Mononuclear cell (primary cell): ENCODE results near the gene HMOX1. TPM values are rescaled to one million over a fixed set of nuclear protein-coding genes. Genes with fewer than 3 reads are reported as not detected.

Source experiments
- H3K27me3 ChIP-seq: 2 replicates; pipeline ENCODE4 v1.6.0; 2011; ENCODE audit warnings: low read length, control low read depth; ENCODE audit not compliant: insufficient read depth
- H3K4me1 ChIP-seq: 2 replicates; pipeline ENCODE4 v1.5.1; 2011; ENCODE audit warnings: mild to moderate bottlenecking, low read length, control low read depth; ENCODE audit not compliant: insufficient read depth
- H3K4me3 ChIP-seq: 2 replicates; pipeline ENCODE4 v1.5.1; 2011; ENCODE audit warnings: mild to moderate bottlenecking, low read length, moderate library complexity
- H3K9me3 ChIP-seq: 2 replicates; pipeline ENCODE4 v1.5.1; 2011; ENCODE audit warnings: low read depth, mild to moderate bottlenecking, control low read depth, low read length
- total RNA-seq: library from RNA; depleted of rRNA; stranded (reverse); fragments of >200 nt; gene quantifications from one replicate; pipeline ENCODE4 v1.2.3, GENCODE V29; 2012

Gene HMOX1
- total RNA-seq, 1 donor, result 46.6 TPM

DNA sequence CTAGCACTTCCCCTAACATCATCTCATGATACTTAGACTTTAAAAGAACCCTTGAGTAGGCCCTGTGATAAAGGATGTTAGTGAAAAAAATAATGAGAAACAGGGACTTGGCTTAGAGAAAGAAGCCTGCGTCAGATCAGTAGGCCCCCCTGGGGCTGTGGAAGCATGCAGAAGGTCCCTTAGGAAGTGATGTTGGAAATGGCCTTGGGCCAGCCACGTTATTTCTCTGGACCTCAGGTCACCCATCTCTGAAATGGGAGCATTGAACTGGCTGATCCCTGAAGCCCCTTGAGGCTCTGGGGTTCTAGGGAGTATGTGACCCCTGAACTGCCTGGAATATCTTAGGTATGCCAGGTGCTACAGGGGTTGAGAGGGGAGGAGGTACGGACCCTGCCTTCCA is 59.2 kb downstream of the HMOX1 start:
- no peaks in the 10 kb centered on the region for H3K9me3 ChIP-seq
- no peak overlapping the region for H3K4me3 ChIP-seq
- H3K27me3 ChIP-seq, result no peaks in the 10 kb centered on the region
- H3K4me1 ChIP-seq, result no peaks in the 10 kb centered on the region

DNA sequence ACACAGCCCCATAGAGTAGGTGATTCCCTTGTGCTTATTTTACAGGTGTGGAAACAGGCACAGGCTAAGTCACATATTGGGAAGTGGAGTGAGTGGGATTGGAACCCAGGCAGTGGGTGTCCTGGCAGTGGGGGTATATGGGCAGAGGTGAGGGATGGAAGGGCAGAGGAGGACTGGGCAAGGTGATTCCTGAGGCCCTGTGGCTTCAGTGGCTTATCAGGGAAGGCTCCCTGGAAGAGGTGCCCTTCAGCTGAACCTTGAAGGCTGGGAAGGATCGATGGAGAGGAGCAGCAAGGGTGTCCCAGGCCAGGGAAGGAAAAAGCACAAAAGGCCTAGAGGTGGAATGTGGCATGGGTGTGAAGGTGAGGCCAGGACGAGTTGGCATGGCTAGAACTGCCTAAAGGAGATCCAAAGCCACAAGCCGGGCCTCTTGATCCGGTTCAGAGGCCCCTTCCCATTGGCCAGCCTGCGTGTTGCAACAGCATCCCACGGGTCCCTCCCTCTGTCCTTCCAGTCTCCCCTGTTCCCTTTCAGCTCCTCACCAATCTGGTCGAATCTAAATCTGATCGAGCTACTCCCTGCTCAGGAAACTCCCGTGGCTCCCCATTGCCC is 60.7 kb downstream of the HMOX1 start:
- Histone ChIP-seq H3K4me3 (no peak overlapping the region), H3K9me3 (no peaks in the 10 kb centered on the region), H3K27me3 (no peaks in the 10 kb centered on the region), H3K4me1 (no peaks in the 10 kb centered on the region)

DNA sequence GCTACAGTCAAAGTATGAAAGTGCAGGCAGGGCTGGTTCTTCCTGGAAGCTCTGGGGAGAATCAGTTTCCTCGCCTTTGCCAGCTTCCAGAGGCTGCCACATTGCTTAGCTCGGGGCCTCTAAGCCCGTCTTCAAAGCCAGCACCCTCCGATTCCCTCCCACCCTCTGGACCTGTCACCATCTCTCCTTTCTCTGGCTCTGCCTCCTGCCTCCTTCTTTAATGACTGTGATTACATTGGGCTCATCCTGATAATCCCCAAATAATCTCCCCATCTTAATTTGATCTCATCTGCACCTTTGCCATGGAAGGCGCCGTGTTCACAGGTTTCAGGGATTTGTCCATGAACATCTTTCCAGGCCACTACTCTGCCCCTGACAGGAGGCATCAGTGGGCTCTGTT is 61.6 kb downstream of the HMOX1 start:
- H3K27me3 ChIP-seq, result no peaks in the 10 kb centered on the region
- H3K9me3 ChIP-seq, result no peaks in the 10 kb centered on the region
- H3K4me3 ChIP-seq, result no peak overlapping the region
- no peaks in the 10 kb centered on the region for H3K4me1 ChIP-seq

DNA sequence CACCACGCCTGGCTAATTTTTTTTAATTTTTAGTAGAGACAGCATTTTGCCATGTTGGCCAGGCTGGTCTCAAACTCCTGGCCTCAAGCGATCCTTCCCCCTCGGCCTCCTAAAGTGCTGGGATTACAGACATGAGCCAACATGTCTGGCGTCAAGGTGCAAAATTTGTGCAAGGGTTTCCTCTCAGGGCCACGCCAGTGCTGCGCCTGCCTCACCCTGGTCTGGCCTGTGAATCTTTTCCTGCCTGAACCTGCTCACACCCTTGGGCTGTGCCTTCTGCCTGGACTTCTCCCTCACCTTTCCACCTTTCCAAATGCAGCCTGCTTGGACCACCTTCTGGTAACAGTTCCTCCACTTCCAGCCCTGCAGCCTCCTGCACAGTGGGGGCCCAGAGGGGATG is 62.4 kb downstream of the HMOX1 start:
- H3K4me3 ChIP-seq, result no peak overlapping the region
- no peaks in the 10 kb centered on the region for H3K27me3 ChIP-seq
- H3K4me1 ChIP-seq, result no peaks in the 10 kb centered on the region
- H3K9me3 ChIP-seq, result no peaks in the 10 kb centered on the region

Other genes starting within 250 kb of the HMOX1 start
- gene HMGXB4, start 123.6 kb upstream of the HMOX1 start, total RNA-seq, result 35.1 TPM
- gene TOM1, start 81.2 kb upstream of the HMOX1 start, total RNA-seq, result 190 TPM
- 21.3 TPM for gene MCM5, start 19.0 kb downstream of the HMOX1 start, total RNA-seq
- 0.52 TPM for gene RASD2, start 159.7 kb downstream of the HMOX1 start, total RNA-seq
- not detected for gene MB, start 236.2 kb downstream of the HMOX1 start, total RNA-seq